Peyer's patch (tissue), 4 donors: ENCODE data around the gene LCE1A.

Source experiments
- POLR2A ChIP-seq, 2 donors: fragments of 450-650 bp; IDR thresholded peaks; one replicate each; pipeline ENCODE4 v1.5.1; 2017; ENCODE audit warnings: antibody characterized with exemption in 2 of 2, mild to moderate bottlenecking in 2 of 2, moderate library complexity in 2 of 2
- TF ChIP-seq, protein P1 (sequence below), 6 experiments: fragments of 450-650 bp in 4 of 6; fragments of 200-600 bp in 2 of 6; sonication (generic) in 1 of 6; IDR thresholded peaks; one replicate each; pipeline ENCODE4 v1.5.1; 2017 to 2019; ENCODE audit warnings: antibody characterized with exemption in 6 of 6, mild to moderate bottlenecking in 3 of 6, moderate library complexity in 1 of 6

DNA sequence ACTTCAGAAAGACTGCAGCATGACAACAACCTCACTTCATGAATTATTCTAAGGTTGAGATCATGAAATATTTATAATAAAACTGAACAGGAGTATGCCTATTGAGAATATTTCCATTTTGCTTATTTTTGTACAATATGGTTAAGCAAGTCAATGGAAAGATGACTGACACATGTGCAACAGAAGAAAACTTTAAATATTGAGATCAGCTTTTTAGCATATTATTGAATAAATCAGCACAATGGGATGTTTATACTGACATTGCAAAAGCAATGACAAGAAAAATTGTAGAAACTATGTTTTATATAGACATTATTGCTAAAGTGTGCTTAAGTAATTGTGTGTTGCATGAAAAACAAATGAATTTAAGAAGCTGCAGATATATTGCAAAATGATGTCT, 37.2 kb downstream of the LCE1A start:
- TF ChIP-seq, protein P1, sequence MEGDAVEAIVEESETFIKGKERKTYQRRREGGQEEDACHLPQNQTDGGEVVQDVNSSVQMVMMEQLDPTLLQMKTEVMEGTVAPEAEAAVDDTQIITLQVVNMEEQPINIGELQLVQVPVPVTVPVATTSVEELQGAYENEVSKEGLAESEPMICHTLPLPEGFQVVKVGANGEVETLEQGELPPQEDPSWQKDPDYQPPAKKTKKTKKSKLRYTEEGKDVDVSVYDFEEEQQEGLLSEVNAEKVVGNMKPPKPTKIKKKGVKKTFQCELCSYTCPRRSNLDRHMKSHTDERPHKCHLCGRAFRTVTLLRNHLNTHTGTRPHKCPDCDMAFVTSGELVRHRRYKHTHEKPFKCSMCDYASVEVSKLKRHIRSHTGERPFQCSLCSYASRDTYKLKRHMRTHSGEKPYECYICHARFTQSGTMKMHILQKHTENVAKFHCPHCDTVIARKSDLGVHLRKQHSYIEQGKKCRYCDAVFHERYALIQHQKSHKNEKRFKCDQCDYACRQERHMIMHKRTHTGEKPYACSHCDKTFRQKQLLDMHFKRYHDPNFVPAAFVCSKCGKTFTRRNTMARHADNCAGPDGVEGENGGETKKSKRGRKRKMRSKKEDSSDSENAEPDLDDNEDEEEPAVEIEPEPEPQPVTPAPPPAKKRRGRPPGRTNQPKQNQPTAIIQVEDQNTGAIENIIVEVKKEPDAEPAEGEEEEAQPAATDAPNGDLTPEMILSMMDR (IDR thresholded peaks at IDR 0.05) = no peak
- TF ChIP-seq POLR2A (IDR thresholded peaks at IDR 0.05) = no peak
